Mucosa of descending colon (tissue), 3 donors: Measurements from ENCODE around the gene BARX2. TPM values are rescaled to one million over a fixed set of nuclear protein-coding genes. Genes with fewer than 3 reads are reported as not detected.

ENCODE experiments used
- ATAC-seq: fragments of 200-7000 bp; cut with Tn5 transposase; one replicate; pipeline ENCODE4 v1.9.1; 2020; ENCODE audit warnings: mild to moderate bottlenecking, moderate library complexity
- DNase-seq, 3 donors: peaks; one replicate each; pipeline ENCODE4 v3.0.0-alpha.2; 2020
- H3K36me3 ChIP-seq: fragments of 200-600 bp; one replicate; pipeline ENCODE4 v1.8.0; 2021; ENCODE audit warnings: low read depth, mild to moderate bottlenecking
- H3K4me1 ChIP-seq: fragments of 200-600 bp; one replicate; pipeline ENCODE4 v1.8.0; 2021; ENCODE audit warnings: low read depth, mild to moderate bottlenecking
- H3K4me3 ChIP-seq: fragments of 200-600 bp; one replicate; pipeline ENCODE4 v1.8.0; 2021; ENCODE audit warnings: mild to moderate bottlenecking
- H3K9me3 ChIP-seq: fragments of 200-600 bp; one replicate; pipeline ENCODE4 v1.8.0; 2021; ENCODE audit warnings: mild to moderate bottlenecking
- CTCF ChIP-seq: fragments of 200-600 bp; IDR thresholded peaks from one replicate; pipeline ENCODE4 v1.8.0; 2022; ENCODE audit warnings: antibody characterized with exemption, mild to moderate bottlenecking
- intact Hi-C, 2 donors: fragments of 100-400 bp; cut with DNase I in 1 of 2; cut with micrococcal nuclease in 1 of 2; formaldehyde crosslinking; loops; one replicate each; pipeline versions ENCODE4 v1.11.0 to v1.11.1; 2022; cut with DNase I, micrococcal nuclease
- total RNA-seq, 3 donors: library from RNA; stranded (reverse); fragmentation: NEBNext Ultra II Directional in 2 of 3; extraction: Animal tissue kit (Norgen Biotek cat#: 25700) in 2 of 3; gene quantifications; one replicate each; pipeline versions ENCODE4 v1.2.1 to v1.2.4, GENCODE V29; 2021 to 2023
- donor health status: DM: no; HTN: no; CAD: no; lungs with moderate emphysema.
- donor health status: DM: no; HTN: no; CAD: no.
- donor health status: DM: no; HTN: yes; CAD: no.

The BARX2 gene
- total RNA-seq, 3 donors from 2014 or later: 10.8 to 25.6 (median 24.6) TPM

DNA sequence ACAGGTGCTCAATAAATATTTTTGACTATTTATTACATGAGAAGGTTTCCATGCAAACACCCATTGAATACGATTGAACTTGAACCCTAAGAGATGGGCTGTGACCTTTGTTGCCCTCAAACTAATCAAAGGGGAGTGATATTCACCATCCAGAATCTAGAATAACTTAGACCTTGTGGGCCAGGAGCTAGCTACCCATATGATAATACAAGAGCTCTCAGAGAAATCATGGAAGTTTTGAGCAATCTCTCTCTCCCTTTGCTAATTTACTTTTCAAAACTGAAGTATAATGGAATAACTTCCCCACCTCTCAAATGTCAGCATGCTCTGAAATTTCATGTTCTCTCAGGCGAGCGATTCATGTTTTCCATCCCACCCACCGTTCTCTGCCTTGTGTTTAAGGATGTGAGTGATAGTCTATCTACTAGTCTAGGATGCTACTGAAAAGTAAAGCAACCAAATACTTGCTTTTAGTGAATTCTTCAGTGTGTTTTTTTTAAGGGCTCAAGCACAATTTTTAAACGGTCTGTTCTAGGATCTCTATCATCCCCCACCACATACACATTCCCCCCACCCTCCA lies 33.3 kb downstream of the BARX2 start:
- H3K4me3 ChIP-seq: no peak overlapping the region
- ATAC-seq (no peak), DNase-seq (no peak)
- intact Hi-C loops: no loop called here
- TF ChIP-seq CTCF: no peak
- H3K4me1 ChIP-seq: peaks cover 7% of the 10 kb centered on the region
- H3K9me3 ChIP-seq: no peaks in the 10 kb centered on the region
- H3K36me3 ChIP-seq: no peaks in the 10 kb centered on the region

DNA sequence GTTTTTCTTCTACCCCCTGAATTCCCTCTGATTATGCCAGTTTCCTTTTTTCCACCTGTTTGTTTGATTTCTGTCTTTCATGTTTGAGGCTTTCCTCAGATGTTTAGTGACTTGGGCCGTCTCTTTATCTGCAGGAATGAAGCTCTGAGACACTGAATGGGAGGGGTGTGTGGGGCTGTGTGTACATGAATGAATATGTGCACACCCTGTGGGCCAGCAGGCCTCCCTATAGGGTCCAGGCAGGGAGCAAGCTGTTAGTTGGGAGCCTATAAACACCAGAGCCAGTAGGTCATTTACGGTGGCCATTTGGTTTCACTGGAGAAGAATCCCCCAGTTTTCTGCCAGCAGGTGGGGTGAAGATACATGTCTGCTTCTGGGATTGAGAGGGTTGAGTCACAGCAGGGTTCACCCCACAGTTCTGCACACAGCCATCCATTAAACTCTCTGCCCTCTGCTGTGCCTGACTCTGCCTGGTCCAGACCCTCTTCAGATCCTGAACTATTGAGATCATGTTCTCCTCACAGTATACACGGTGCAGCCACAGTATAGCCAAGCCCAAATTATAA lies 34.8 kb downstream of the BARX2 start:
- H3K36me3 ChIP-seq: no peaks in the 10 kb centered on the region
- no peak for ATAC-seq
- H3K9me3 ChIP-seq: no peaks in the 10 kb centered on the region
- no peak overlapping the region for H3K4me3 ChIP-seq
- TF ChIP-seq CTCF: no peak
- peaks cover 13% of the 10 kb centered on the region for H3K4me1 ChIP-seq
- no peak for DNase-seq
- intact Hi-C loops: no loop called here

DNA sequence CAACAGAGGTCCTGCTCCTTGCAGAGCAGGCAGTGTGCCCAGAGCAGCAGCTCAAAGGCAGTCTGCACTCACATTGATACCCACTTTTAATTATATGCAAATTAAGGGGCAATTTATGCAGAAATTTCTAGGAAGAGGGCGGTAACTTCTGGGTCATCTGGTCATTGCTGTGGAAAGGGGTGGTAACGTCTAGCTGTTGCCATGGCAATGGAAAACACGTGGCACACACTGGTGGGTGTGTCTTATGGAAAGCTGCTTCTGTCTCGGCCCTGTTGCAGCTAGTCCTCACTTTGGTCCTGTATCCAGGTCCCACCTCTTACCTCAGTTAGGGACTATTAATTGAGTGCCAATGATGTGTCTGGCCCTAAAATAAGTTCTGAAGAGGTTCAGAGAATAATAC lies 36.8 kb downstream of the BARX2 start:
- DNase-seq (peak in 2 of 3 donors; percentile 50 to 55), ATAC-seq (peak; percentile 66)
- Histone ChIP-seq H3K4me3 (no peak overlapping the region), H3K9me3 (no peaks in the 10 kb centered on the region), H3K4me1 (peaks cover 18% of the 10 kb centered on the region), H3K36me3 (no peaks in the 10 kb centered on the region)
- TF ChIP-seq CTCF: no peak
- intact Hi-C loops: no loop called here

DNA sequence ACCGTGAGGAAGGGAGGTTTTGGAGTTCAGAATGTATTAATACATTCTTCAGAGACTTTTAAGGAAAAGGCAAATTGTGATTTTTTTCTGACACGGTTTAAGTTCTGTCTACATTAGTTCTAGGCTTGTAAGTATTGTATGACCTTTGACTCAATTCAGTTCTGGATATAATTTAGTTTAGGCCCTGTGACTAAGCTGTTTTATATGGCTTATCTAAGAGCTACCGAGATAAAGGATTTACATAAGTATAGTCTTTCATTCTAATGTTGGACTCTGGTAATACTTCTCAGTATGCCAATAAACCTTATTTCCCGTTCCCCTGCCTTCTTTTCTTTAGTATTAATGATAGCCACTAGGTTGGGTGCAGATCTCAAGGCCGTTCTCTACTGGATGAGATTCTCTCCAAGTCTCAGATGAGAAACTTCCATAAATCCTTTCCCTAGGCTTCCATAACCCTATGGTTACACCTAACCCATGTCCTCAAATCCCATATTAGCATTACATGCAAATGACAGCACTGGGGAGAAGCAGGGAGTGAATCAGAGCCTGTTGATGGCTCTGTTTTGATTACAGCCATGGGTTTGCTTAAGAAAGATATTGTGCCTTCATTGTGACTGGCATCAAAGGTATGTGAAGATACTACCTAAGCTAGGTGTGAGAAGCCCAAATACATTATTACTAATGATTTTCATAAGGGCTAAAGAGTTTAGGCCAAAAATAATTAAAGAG lies 38.7 kb downstream of the BARX2 start:
- peak; percentile 82 for ATAC-seq
- Histone ChIP-seq H3K36me3 (no peaks in the 10 kb centered on the region), H3K9me3 (no peaks in the 10 kb centered on the region), H3K4me3 (no peak overlapping the region), H3K4me1 (peaks cover 24% of the 10 kb centered on the region)
- intact Hi-C loops: no loop called here
- TF ChIP-seq CTCF: no peak
- DNase-seq: no peak

DNA sequence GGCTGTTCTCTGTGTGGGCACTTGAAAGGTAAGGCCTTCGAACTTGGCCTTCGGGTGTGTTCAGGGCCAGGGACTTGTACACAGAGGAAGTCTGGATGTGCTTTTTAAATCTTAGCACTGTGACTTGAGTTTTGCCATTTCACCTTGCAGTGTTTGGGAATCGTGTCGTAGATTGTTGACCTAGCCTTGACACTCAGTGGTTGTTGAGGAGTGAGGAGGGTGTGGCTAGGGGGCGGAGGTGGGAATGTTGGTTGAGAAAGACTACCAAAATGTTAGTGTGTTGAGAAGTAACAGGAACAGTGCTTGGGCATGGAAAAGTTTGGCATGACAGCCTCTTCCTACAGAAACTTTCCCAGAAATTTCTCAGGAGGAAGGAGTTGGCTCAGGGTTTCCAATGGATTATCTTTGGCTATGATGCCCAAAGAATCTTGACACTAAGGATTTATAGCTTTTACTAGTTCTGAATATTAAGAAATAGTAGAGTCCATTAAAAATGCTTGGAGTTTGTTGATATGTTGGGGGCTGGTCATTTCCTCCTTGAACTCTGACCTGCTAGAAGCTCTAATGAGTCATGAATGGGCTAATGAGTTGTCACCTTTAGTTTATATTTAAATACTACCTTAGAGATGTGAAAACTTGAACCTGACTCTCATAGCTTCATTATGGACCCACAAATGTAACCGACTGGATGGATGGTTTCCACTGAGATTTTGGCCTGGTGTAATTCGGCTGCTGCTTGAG lies 40.6 kb downstream of the BARX2 start:
- intact Hi-C loops: no loop called here
- no peaks in the 10 kb centered on the region for H3K36me3 ChIP-seq
- no peak overlapping the region for H3K4me3 ChIP-seq
- peaks cover 24% of the 10 kb centered on the region for H3K4me1 ChIP-seq
- DNase-seq (peak in 2 of 3 donors; percentile 40 to 48), ATAC-seq (peak; percentile 13)
- no peak for TF ChIP-seq CTCF
- H3K9me3 ChIP-seq: no peaks in the 10 kb centered on the region
